Heart left ventricle (tissue), 13 donors: ENCODE measurements around the gene NUDT4B.
"Not testable (repeated sequence)": the region's sequence is repeated elsewhere in the genome, so short reads cannot be mapped to it uniquely, and the experiment has no call there.

ENCODE experiments used
- POLR2A ChIP-seq, 2 donors: fragments of 450-650 bp; IDR thresholded peaks; one replicate each; pipeline ENCODE4 v1.6.1; 2017; ENCODE audit warnings: antibody characterized with exemption in 2 of 2, mild to moderate bottlenecking in 2 of 2, moderate library complexity in 2 of 2
- TF ChIP-seq, protein P1 (sequence below), 12 donors: fragments of 200-600 bp; sonication (generic) in 4 of 12; IDR thresholded peaks; one replicate each; pipeline versions ENCODE4 v1.5.0 to v1.8.0; 2018 to 2022; ENCODE audit warnings: antibody characterized with exemption in 12 of 12, mild to moderate bottlenecking in 5 of 12
- donor health status: ischemic (EF 13 %, LVEDD 7.1; RV severe dilation, severe dysfunction).
- donor health status: DM: no; HTN: yes; CAD: no.
- donor health status: DM: no; HTN: no; CAD: no.
- donor health status: ischemic (EF 25% LVEDD 6.9; RV normal size, moderate dysfunction).
- donor health status: ischemic (EF 25% LVEDD 5.7; RV mildly dilated, moderate dysfunction).
- donor health status: ischemic (EF 35%, LVEDD 5.7; RV mildly dilated, moderate dysfunction).
- donor health status: nonischemic (EF 11% LVEDD 7.7; RV severe dilation, severe dysfunction).
- donor health status: DM: yes; HTN: yes; CAD: no.
- donor health status: PGD.
- donor health status: ischemic (EF 29% LVEDD 5.4; RV normal size, mild dysfunction).
- donor health status: nonischemic (EF 23%, LVEDD 6.1; RV moderate dilation, normal function).

DNA sequence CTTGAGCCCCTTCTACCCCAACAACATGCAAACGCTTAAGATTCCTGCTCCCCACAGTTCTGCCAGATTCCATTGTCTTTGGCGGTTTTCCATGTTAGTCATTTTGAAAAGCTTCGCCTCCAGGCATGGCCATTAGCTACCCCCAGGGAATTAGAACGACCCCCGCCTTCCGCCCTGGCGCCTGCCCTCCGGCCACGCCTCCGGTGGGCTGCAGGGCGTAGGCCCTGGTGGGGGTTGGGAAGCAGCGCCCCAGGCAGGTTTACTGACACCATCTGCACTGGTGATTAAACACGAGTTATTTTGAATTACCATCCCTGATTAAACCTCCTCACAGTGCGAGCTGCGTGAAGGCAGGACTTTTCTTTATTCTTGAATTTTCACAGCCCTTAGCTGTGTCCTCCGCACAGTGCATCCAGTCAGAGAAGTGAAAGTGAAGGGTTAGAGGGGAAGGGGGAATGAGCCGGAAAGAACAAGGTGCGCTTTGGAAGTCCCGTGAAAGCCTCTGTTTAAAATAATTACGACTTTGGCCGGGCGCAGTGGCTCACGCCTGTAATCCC, 43.0 kb downstream of the NUDT4B start:
- TF ChIP-seq, protein P1, sequence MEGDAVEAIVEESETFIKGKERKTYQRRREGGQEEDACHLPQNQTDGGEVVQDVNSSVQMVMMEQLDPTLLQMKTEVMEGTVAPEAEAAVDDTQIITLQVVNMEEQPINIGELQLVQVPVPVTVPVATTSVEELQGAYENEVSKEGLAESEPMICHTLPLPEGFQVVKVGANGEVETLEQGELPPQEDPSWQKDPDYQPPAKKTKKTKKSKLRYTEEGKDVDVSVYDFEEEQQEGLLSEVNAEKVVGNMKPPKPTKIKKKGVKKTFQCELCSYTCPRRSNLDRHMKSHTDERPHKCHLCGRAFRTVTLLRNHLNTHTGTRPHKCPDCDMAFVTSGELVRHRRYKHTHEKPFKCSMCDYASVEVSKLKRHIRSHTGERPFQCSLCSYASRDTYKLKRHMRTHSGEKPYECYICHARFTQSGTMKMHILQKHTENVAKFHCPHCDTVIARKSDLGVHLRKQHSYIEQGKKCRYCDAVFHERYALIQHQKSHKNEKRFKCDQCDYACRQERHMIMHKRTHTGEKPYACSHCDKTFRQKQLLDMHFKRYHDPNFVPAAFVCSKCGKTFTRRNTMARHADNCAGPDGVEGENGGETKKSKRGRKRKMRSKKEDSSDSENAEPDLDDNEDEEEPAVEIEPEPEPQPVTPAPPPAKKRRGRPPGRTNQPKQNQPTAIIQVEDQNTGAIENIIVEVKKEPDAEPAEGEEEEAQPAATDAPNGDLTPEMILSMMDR (IDR thresholded peaks at IDR 0.05): not testable (repeated sequence)
- not testable (repeated sequence) for TF ChIP-seq POLR2A (IDR thresholded peaks at IDR 0.05)
